Measurements from ENCODE around the gene CDC37L1.

DNA sequence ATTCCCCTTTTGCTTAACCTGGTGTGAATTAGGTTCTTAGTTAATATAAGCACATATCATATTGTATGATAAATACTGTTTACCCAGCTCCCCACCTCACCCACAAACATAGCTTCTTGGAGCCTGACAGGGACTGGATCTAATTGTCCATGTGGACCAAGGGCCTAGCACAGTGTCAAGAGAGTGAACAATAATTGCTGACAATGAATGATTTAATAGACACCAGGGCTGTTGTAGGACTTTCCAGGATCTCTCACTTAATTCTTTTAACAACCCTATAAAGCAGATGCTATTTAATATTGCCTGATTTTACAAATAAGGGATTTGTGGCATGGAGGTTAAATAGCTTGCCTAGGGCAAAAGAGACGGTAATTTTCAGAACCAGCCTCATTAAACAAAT lies 36.8 kb downstream of the CDC37L1 start:
- no peak for TF ChIP-seq CTCF (IDR thresholded peaks at IDR 0.05)
- TF ChIP-seq POLR2A (IDR thresholded peaks at IDR 0.05) = no peak
